CD14-positive monocyte (primary cell): ENCODE measurements around the gene CDKN2AIP. TPM values are rescaled to one million over a fixed set of nuclear protein-coding genes. Genes with fewer than 3 reads are reported as not detected.

Experiments
- DNase-seq, 3 donors: peaks; one replicate each; pipeline ENCODE4 v3.0.0-alpha.2; 2011 to 2022
- H2AFZ ChIP-seq: 2 replicates; pipeline ENCODE4 v1.6.0; 2012; ENCODE audit warnings: mild to moderate bottlenecking, low read depth, low read length, inconsistent platforms; ENCODE audit not compliant: insufficient read depth, poor library complexity, severe bottlenecking
- H3K27ac ChIP-seq, 2 donors: 1 replicate in 1 of 2; 2 replicates in 1 of 2; pipeline ENCODE4 v1.5.1; 2012 to 2013; ENCODE audit warnings: low read length in 2 of 2, control low read depth in 1 of 2, inconsistent platforms in 1 of 2, low read depth in 1 of 2, mild to moderate bottlenecking in 1 of 2
- H3K27me3 ChIP-seq, 2 donors: one replicate each; pipeline versions ENCODE4 v1.6.0 to v1.6.1; 2011 to 2013; ENCODE audit warnings: low read length in 2 of 2; ENCODE audit not compliant: control insufficient read depth in 2 of 2, insufficient read depth in 2 of 2
- H3K36me3 ChIP-seq, 2 donors: replicated peaks in 1 of 2; 1 replicate in 1 of 2; 2 replicates in 1 of 2; pipeline versions ENCODE4 v1.5.1 to v1.6.1; 2012 to 2013; ENCODE audit warnings: low read length in 2 of 2, control low read depth in 1 of 2, inconsistent platforms in 1 of 2, mild to moderate bottlenecking in 1 of 2; ENCODE audit not compliant: insufficient read depth in 2 of 2, control insufficient read depth in 1 of 2
- H3K4me1 ChIP-seq, 2 donors: 1 replicate in 1 of 2; 2 replicates in 1 of 2; pipeline versions ENCODE4 v1.5.1 to v1.6.1; 2012 to 2013; ENCODE audit warnings: low read length in 2 of 2, control low read depth in 1 of 2, inconsistent platforms in 1 of 2, mild to moderate bottlenecking in 1 of 2, moderate library complexity in 1 of 2; ENCODE audit not compliant: insufficient read depth in 2 of 2, control insufficient read depth in 1 of 2
- H3K4me2 ChIP-seq: replicated peaks from 2 replicates; pipeline ENCODE3; 2012; ENCODE audit warnings: low read length, moderate library complexity, mild to moderate bottlenecking; ENCODE audit not compliant: poor library complexity, severe bottlenecking; ENCODE audit errors: extremely low read depth
- H3K4me3 ChIP-seq, 3 experiments: fragments of 200-600 bp in 1 of 3; sonication (generic) in 1 of 3; replicated peaks in 1 of 3; 1 replicate in 2 of 3; 2 replicates in 1 of 3; pipeline ENCODE4 v1.5.1; 2011 to 2013; ENCODE audit warnings: low read length in 3 of 3, mild to moderate bottlenecking in 3 of 3, control low read depth in 2 of 3, low read depth in 2 of 3, inconsistent platforms in 1 of 3, moderate library complexity in 1 of 3
- H3K79me2 ChIP-seq: 2 replicates; pipeline ENCODE4 v1.6.0; 2012; ENCODE audit warnings: mild to moderate bottlenecking, control low read depth, inconsistent platforms, low read length, moderate library complexity; ENCODE audit not compliant: insufficient read depth
- H3K9ac ChIP-seq: 2 replicates; pipeline ENCODE4 v1.6.0; 2017; ENCODE audit warnings: low read length, mild to moderate bottlenecking; ENCODE audit not compliant: insufficient read depth, poor library complexity, severe bottlenecking
- H3K9me3 ChIP-seq, 2 donors: replicated peaks in 1 of 2; 1 replicate in 1 of 2; 2 replicates in 1 of 2; pipeline versions ENCODE4 v1.5.1 to v1.6.1; 2012 to 2013; ENCODE audit warnings: low read length in 2 of 2, control low read depth in 1 of 2; ENCODE audit not compliant: control insufficient read depth in 1 of 2, insufficient read depth in 1 of 2
- H4K20me1 ChIP-seq: 2 replicates; pipeline ENCODE4 v1.6.0; 2012; ENCODE audit warnings: mild to moderate bottlenecking, low read length, control low read depth, moderate library complexity; ENCODE audit not compliant: insufficient read depth
- H3K27ac Mint-ChIP-seq, 7 donors: one replicate each; pipeline ENCODE4 v1.8.0; 2020; ENCODE audit warnings: mild to moderate bottlenecking in 7 of 7, mixed read lengths in 7 of 7, moderate library complexity in 6 of 7, inconsistent platforms in 2 of 7
- H3K27me3 Mint-ChIP-seq, 3 donors: one replicate each; pipeline ENCODE4 v1.8.0; 2021 to 2022; ENCODE audit warnings: low read depth in 3 of 3, mild to moderate bottlenecking in 3 of 3, mixed read lengths in 3 of 3, moderate library complexity in 3 of 3, inconsistent platforms in 1 of 3
- H3K36me3 Mint-ChIP-seq, 2 donors: one replicate each; pipeline ENCODE4 v1.8.0; 2020; ENCODE audit warnings: mixed read lengths in 2 of 2, inconsistent platforms in 1 of 2, mild to moderate bottlenecking in 1 of 2
- H3K4me1 Mint-ChIP-seq: one replicate; pipeline ENCODE4 v1.8.0; 2020; ENCODE audit warnings: mild to moderate bottlenecking, mixed read lengths
- H3K4me3 Mint-ChIP-seq, 2 donors: one replicate each; pipeline ENCODE4 v1.8.0; 2020; ENCODE audit warnings: mild to moderate bottlenecking in 2 of 2, mixed read lengths in 2 of 2, moderate library complexity in 1 of 2
- H3K9me3 Mint-ChIP-seq, 7 donors: one replicate each; pipeline ENCODE4 v1.8.0; 2020 to 2022; ENCODE audit warnings: mixed read lengths in 7 of 7, mild to moderate bottlenecking in 6 of 7, moderate library complexity in 6 of 7, inconsistent platforms in 2 of 7
- CTCF ChIP-seq: fragments of 200-600 bp; IDR thresholded peaks from one replicate; pipeline ENCODE4 v1.8.0; 2022; ENCODE audit warnings: antibody characterized with exemption, mild to moderate bottlenecking
- WGBS: methylation state at CpG from one replicate; pipeline ENCODE4 v1.1.5; 2013; ENCODE audit warnings: missing lambda C conversion rate; ENCODE audit not compliant: insufficient coverage; 5-methylcytosine and 5-hydroxymethylcytosine counted together
- intact Hi-C, 2 donors: fragments of 100-400 bp; cut with micrococcal nuclease; formaldehyde crosslinking; loops; one replicate each; pipeline versions ENCODE4 v1.15.0 to v1.15.1; 2023
- polyA plus RNA-seq, 3 donors: library from polyadenylated mRNA; depleted of rRNA in 1 of 3; unstranded in 2 of 3; stranded (reverse) in 1 of 3; fragments of 300-500 nt in 2 of 3; fragments of >200 nt in 1 of 3; fragmentation: Illumina TruSeq in 2 of 3; gene quantifications; 1 replicate in 2 of 3; 2 replicates in 1 of 3; pipeline ENCODE4 v1.2.3, GENCODE V29; 2012 to 2021

The CDKN2AIP gene
- polyA plus RNA-seq, 3 donors, result 3.1 to 4.4 (median 3.7) TPM

DNA sequence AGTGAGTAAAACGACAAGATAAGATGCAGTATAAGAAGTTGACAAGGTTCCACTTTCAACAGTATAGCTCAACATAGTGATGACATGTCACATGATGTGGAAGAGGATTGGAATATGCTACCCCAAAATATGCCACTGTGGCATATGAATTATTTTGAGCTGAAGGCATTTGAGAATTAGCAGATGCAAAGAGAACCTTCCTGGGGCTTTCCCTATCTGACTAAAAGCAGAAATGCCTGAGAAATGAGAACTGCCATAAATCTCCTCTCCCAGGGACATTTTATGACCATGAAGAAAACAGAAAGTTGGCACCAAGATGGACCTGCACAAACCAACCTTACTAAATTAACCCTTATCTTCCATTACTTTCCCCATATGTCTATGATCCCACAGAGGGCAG, 24.8 kb downstream of the CDKN2AIP start:
- no peak for TF ChIP-seq CTCF
- Histone ChIP-seq H3K79me2 (no peaks in the 10 kb centered on the region), H2AFZ (no peak overlapping the region), H3K4me1 (peaks cover 15 to 17% of the 10 kb centered on the region in 2 donors), H3K27ac (no peak overlapping the region), H3K4me2 (no peak overlapping the region), H3K36me3 (no peaks in the 10 kb centered on the region), H3K4me3 (no peak overlapping the region), H3K27me3 (no peaks in the 10 kb centered on the region), H3K9me3 (peaks cover 0 to 8% of the 10 kb centered on the region in 2 donors), H3K9ac (no peak overlapping the region), H4K20me1 (no peaks in the 10 kb centered on the region)
- peak overlapping the region in 5 of 7 donors; percentile 5 to 70 (median 60) for H3K27ac Mint-ChIP-seq
- intact Hi-C loops, result no loop called here
- no CpG with 5 or more reads among the region's 1 CpG for WGBS
- H3K36me3 Mint-ChIP-seq, result no peaks in the 10 kb centered on the region
- DNase-seq, result peak; percentile 15 to 47 (median 30)
- H3K9me3 Mint-ChIP-seq, result peaks cover 6 to 21% (median 15%) of the 10 kb centered on the region in 7 donors
- H3K4me1 Mint-ChIP-seq, result peaks cover 24% of the 10 kb centered on the region
- H3K4me3 Mint-ChIP-seq, result no peak overlapping the region
- peaks cover 0 to 1% (median 0%) of the 10 kb centered on the region in 3 donors for H3K27me3 Mint-ChIP-seq

DNA sequence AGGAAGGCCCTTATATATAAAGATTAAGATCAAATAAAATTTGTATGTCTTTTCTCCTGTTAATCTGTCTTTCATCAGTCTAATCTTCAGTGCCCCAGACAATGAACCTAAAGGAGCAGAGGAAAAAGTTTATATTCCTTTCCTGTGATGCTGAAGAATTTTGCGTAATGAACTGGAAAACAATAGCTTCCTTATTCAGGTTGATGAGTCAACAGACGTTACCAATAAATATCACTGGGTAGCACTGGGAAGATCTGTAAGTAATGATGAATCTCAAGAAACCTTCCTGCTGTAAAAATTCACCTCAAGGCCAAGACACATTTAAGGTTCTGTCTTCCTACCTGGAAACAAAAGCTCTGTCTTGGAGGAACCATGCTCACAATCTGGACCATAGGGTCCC, 25.5 kb downstream of the CDKN2AIP start:
- intact Hi-C loops, result no loop called here
- no peaks in the 10 kb centered on the region for H3K27me3 ChIP-seq
- no peaks in the 10 kb centered on the region for H3K36me3 ChIP-seq
- H3K4me3 Mint-ChIP-seq, result no peak overlapping the region
- H3K4me2 ChIP-seq, result no peak overlapping the region
- no peak overlapping the region for H3K27ac ChIP-seq
- WGBS, result no CpG with 5 or more reads among the region's 2 CpGs
- no peak overlapping the region for H3K9ac ChIP-seq
- peaks cover 24% of the 10 kb centered on the region for H3K4me1 Mint-ChIP-seq
- peak overlapping the region in 1 of 7 donors; percentile 68 for H3K27ac Mint-ChIP-seq
- peaks cover 0 to 1% (median 0%) of the 10 kb centered on the region in 3 donors for H3K27me3 Mint-ChIP-seq
- no peak overlapping the region for H3K4me3 ChIP-seq
- H2AFZ ChIP-seq, result no peak overlapping the region
- H3K9me3 Mint-ChIP-seq, result peaks cover 6 to 21% (median 14%) of the 10 kb centered on the region in 7 donors
- H4K20me1 ChIP-seq, result no peaks in the 10 kb centered on the region
- H3K9me3 ChIP-seq, result peaks cover 0 to 8% of the 10 kb centered on the region in 2 donors
- peaks cover 15 to 17% of the 10 kb centered on the region in 2 donors for H3K4me1 ChIP-seq
- no peaks in the 10 kb centered on the region for H3K36me3 Mint-ChIP-seq
- DNase-seq, result peak in 1 of 3 donors; percentile 24
- H3K79me2 ChIP-seq, result no peaks in the 10 kb centered on the region
- no peak for TF ChIP-seq CTCF
